Measurements from ENCODE around the gene MYO3B. TPM values are rescaled to one million over a fixed set of nuclear protein-coding genes. Genes with fewer than 3 reads are reported as not detected.
"Not testable (repeated sequence)": the region's sequence is repeated elsewhere in the genome, so short reads cannot be mapped to it uniquely, and the experiment has no call there.

Gene MYO3B
- total RNA-seq, 4 donors from 2014 or later: 0.06 TPM; not detected in 3

- whole genome bisulfite sequencing: 89% methylated on average over 2 of the region's 2 CpGs
- Histone ChIP-seq H3K4me1 (no peaks in the 10 kb centered on the region), H3K27ac (replicated peaks in 1 of 4) (no peak overlapping the region), H3K4me3 (no peak overlapping the region), H3K27me3 (no peaks in the 10 kb centered on the region), H3K36me3 (no peaks in the 10 kb centered on the region), H3K9me3 (no peaks in the 10 kb centered on the region)
- intact Hi-C loops (cut with DNase I): no loop called here
- DNase-seq (ENCODE audit: extremely low spot score): no peak
- TF ChIP-seq POLR2A (IDR thresholded peaks at IDR 0.05; ENCODE audit: low read depth) (no peak), EP300 (IDR thresholded peaks at IDR 0.05) (no peak), POLR2AphosphoS5 (IDR thresholded peaks at IDR 0.05) (no peak), CTCF (IDR thresholded peaks at IDR 0.05) (no peak)
Observed at GRCh38 chr2:170428868-170429267, 250.9 kb downstream of the MYO3B start.

- Histone ChIP-seq H3K9me3 (no peaks in the 10 kb centered on the region), H3K27ac (replicated peaks in 1 of 4) (no peak overlapping the region), H3K4me3 (no peak overlapping the region), H3K4me1 (no peaks in the 10 kb centered on the region), H3K27me3 (no peaks in the 10 kb centered on the region), H3K36me3 (no peaks in the 10 kb centered on the region)
- TF ChIP-seq POLR2AphosphoS5 (IDR thresholded peaks at IDR 0.05): no peak
- TF ChIP-seq CTCF (IDR thresholded peaks at IDR 0.05): no peak
- TF ChIP-seq EP300 (IDR thresholded peaks at IDR 0.05): no peak
- no peak for TF ChIP-seq POLR2A (IDR thresholded peaks at IDR 0.05; ENCODE audit: low read depth)
- WGBS: 96% methylated on average over 4 of the region's 4 CpGs
- intact Hi-C loops (cut with DNase I): no loop called here
- DNase-seq (ENCODE audit: extremely low spot score): no peak
Observed at GRCh38 chr2:170432823-170433222, 254.9 kb downstream of the MYO3B start.

- intact Hi-C loops (cut with DNase I): no loop called here
- H3K27ac ChIP-seq (replicated peaks in 1 of 4): no peak overlapping the region
- H3K27me3 ChIP-seq: no peaks in the 10 kb centered on the region
- H3K4me3 ChIP-seq: no peak overlapping the region
- H3K36me3 ChIP-seq: no peaks in the 10 kb centered on the region
- H3K9me3 ChIP-seq: no peaks in the 10 kb centered on the region
- WGBS: 76% methylated on average over 2 of the region's 2 CpGs
- DNase-seq (ENCODE audit: extremely low spot score): no peak
- no peak for TF ChIP-seq POLR2AphosphoS5 (IDR thresholded peaks at IDR 0.05)
- TF ChIP-seq CTCF (IDR thresholded peaks at IDR 0.05): no peak
- TF ChIP-seq EP300 (IDR thresholded peaks at IDR 0.05): no peak
- TF ChIP-seq POLR2A (IDR thresholded peaks at IDR 0.05; ENCODE audit: low read depth): no peak
- H3K4me1 ChIP-seq: no peaks in the 10 kb centered on the region
Observed at GRCh38 chr2:170433448-170433847, 255.5 kb downstream of the MYO3B start.

GRCh38 chr2:170434396-170434795, 256.4 kb downstream of the MYO3B start:
- H3K36me3 ChIP-seq; H3K4me3 ChIP-seq; H3K27ac ChIP-seq (replicated peaks in 1 of 4); intact Hi-C loops (cut with DNase I); DNase-seq (ENCODE audit: extremely low spot score); H3K4me1 ChIP-seq; H3K27me3 ChIP-seq; H3K9me3 ChIP-seq: not testable (repeated sequence)
- 86% methylated on average over 5 of the region's 5 CpGs for WGBS

GRCh38 chr2:170434900-170435621, 257.1 kb downstream of the MYO3B start:
- intact Hi-C loops (cut with DNase I): no loop called here

More at GRCh38 chr2:170434900-170435621, 257.1 kb downstream of the MYO3B start:
- 58% methylated on average over 6 of the region's 6 CpGs for WGBS
- TF ChIP-seq EP300 (IDR thresholded peaks at IDR 0.05) (no peak), POLR2AphosphoS5 (IDR thresholded peaks at IDR 0.05) (no peak), POLR2A (IDR thresholded peaks at IDR 0.05; ENCODE audit: low read depth) (no peak), CTCF (IDR thresholded peaks at IDR 0.05) (no peak)
- no peak for DNase-seq (ENCODE audit: extremely low spot score)
- no peaks in the 10 kb centered on the region for H3K27me3 ChIP-seq
- H3K36me3 ChIP-seq: no peaks in the 10 kb centered on the region
- no peaks in the 10 kb centered on the region for H3K9me3 ChIP-seq
- H3K27ac ChIP-seq (replicated peaks in 1 of 4): no peak overlapping the region
- no peaks in the 10 kb centered on the region for H3K4me1 ChIP-seq
- no peak overlapping the region for H3K4me3 ChIP-seq

All from esophagus muscularis mucosa (tissue), 4 donors.